GM12878 (cell line): ENCODE measurements around the gene SIDT2. TPM values are rescaled to one million over a fixed set of nuclear protein-coding genes. Genes with fewer than 3 reads are reported as not detected.

Experiments used
- BMI1 ChIP-seq: fragments of 450-650 bp; IDR thresholded peaks from 2 replicates; pipeline ENCODE4 v1.6.1; 2016; ENCODE audit warnings: mild to moderate bottlenecking, moderate library complexity, borderline replicate concordance
- CEBPB ChIP-seq, 2 experiments: fragments of 150-350 bp in 1 of 2; IDR thresholded peaks; 2 replicates each; pipeline ENCODE4 v1.6.1; 2012 to 2014; ENCODE audit warnings: low read depth in 2 of 2, low read length in 2 of 2, borderline replicate concordance in 1 of 2, inconsistent platforms in 1 of 2
- CREB1 ChIP-seq: IDR thresholded peaks from 2 replicates; pipeline ENCODE4 v1.6.1; 2012; ENCODE audit warnings: low read depth, mild to moderate bottlenecking, inconsistent platforms
- EGR1 ChIP-seq, 2 experiments: IDR thresholded peaks; 1 replicate in 1 of 2; 2 replicates in 1 of 2; pipeline ENCODE4 v1.6.1; 2011 to 2012; ENCODE audit warnings: low read depth in 2 of 2, low read length in 2 of 2, borderline replicate concordance in 1 of 2, mild to moderate bottlenecking in 1 of 2, moderate library complexity in 1 of 2
- GABPA ChIP-seq: IDR thresholded peaks from 2 replicates; pipeline ENCODE4 v1.6.1; 2014; ENCODE audit warnings: antibody characterized with exemption, low read depth, mild to moderate bottlenecking, inconsistent platforms
- HCFC1 ChIP-seq: fragments of 150-350 bp; IDR thresholded peaks from 2 replicates; pipeline ENCODE4 v1.6.1; 2014; ENCODE audit warnings: low read length
- HDGF ChIP-seq: fragments of 450-650 bp; IDR thresholded peaks from 2 replicates; pipeline ENCODE4 v1.6.1; 2016; ENCODE audit warnings: antibody characterized with exemption
- LARP7 ChIP-seq: fragments of 450-650 bp; IDR thresholded peaks from 2 replicates; pipeline ENCODE4 v1.6.1; 2017; ENCODE audit warnings: mild to moderate bottlenecking
- MTA2 ChIP-seq: fragments of 450-650 bp; IDR thresholded peaks from 2 replicates; pipeline ENCODE4 v1.6.1; 2016; ENCODE audit warnings: low read depth, mild to moderate bottlenecking, moderate library complexity
- NRF1 ChIP-seq: conservative IDR thresholded peaks from 2 replicates; pipeline ENCODE4 v1.6.1; 2011; ENCODE audit warnings: mild to moderate bottlenecking, low read depth, low read length, improper control_type of control experiment
- SRF ChIP-seq, 2 experiments: IDR thresholded peaks; 2 replicates each; pipeline ENCODE4 v1.6.1; 2011; ENCODE audit warnings: low read depth in 2 of 2, low read length in 2 of 2, mild to moderate bottlenecking in 1 of 2, moderate library complexity in 1 of 2
- SUPT20H ChIP-seq: IDR thresholded peaks from 2 replicates; pipeline ENCODE4 v1.6.1; 2011; ENCODE audit warnings: low read depth, mild to moderate bottlenecking, low read length, moderate library complexity, borderline replicate concordance; ENCODE audit not compliant: control insufficient read depth
- TCF3 ChIP-seq: IDR thresholded peaks from 2 replicates; pipeline ENCODE4 v1.6.1; 2012; ENCODE audit warnings: low read depth, mild to moderate bottlenecking, low read length, borderline replicate concordance; ENCODE audit not compliant: insufficient read depth
- ZNF217 ChIP-seq: fragments of 450-650 bp; IDR thresholded peaks from 2 replicates; pipeline ENCODE4 v1.6.1; 2017; ENCODE audit warnings: antibody characterized with exemption, mild to moderate bottlenecking
- ZNF274 ChIP-seq: IDR thresholded peaks from one replicate; pipeline ENCODE4 v1.8.0; 2011; ENCODE audit not compliant: insufficient read length, insufficient read depth
- ZZZ3 ChIP-seq: IDR thresholded peaks from 2 replicates; pipeline ENCODE4 v1.6.1; 2011; ENCODE audit warnings: low read depth; ENCODE audit not compliant: control insufficient read depth, insufficient read length
- polyA plus RNA-seq, 11 experiments: library from polyadenylated mRNA; depleted of rRNA in 4 of 11; unstranded in 6 of 11; stranded (reverse) in 5 of 11; fragments of >200 nt; fragmentation: Nextera tagmentation in 4 of 11; fragmentation: Illumina TruSeq in 1 of 11; extraction: Ambion mirVana in 4 of 11; extraction: Trizol in 1 of 11; gene quantifications; 1 replicate in 1 of 11; 2 replicates in 10 of 11; pipeline versions ENCODE4 v1.2.1 to v1.2.3, GENCODE V29; 2011 to 2016; ENCODE audit warnings: inconsistent platforms in 2 of 11, missing spikeins in 2 of 11, low read depth in 1 of 11
- total RNA-seq, 4 experiments: library from RNA; depleted of rRNA in 3 of 4; stranded (reverse); fragments of >200 nt in 3 of 4; fragmentation: Illumina TruSeq in 1 of 4; extraction: Trizol in 1 of 4; gene quantifications; 2 replicates each; pipeline versions ENCODE4 v1.2.1 to v1.2.3, GENCODE V29; 2013 to 2021
- TF ChIP-seq, protein P1 (sequence below): IDR thresholded peaks from 2 replicates; pipeline ENCODE4 v1.6.1; 2012; ENCODE audit warnings: low read depth, low read length, improper control_type of control experiment
- TF ChIP-seq, protein P2 (sequence below): fragments of 450-650 bp; IDR thresholded peaks from 2 replicates; pipeline ENCODE4 v1.6.1; 2018; ENCODE audit warnings: mild to moderate bottlenecking, low read depth, moderate library complexity; ENCODE audit not compliant: partially characterized antibody
- TF ChIP-seq, protein P3 (sequence below): fragments of 450-650 bp; IDR thresholded peaks from 2 replicates; pipeline ENCODE4 v1.6.1; 2017; ENCODE audit warnings: mild to moderate bottlenecking, moderate library complexity
- TF ChIP-seq, protein P4 (sequence below): IDR thresholded peaks from 2 replicates; pipeline ENCODE4 v1.6.1; 2011; ENCODE audit warnings: borderline replicate concordance, low read depth, mild to moderate bottlenecking, moderate library complexity, low read length; ENCODE audit not compliant: insufficient read depth, poor library complexity, severe bottlenecking

SIDT2 gene
- total and polyA plus RNA-seq, 10 of the 15 experiments (the other 5 are each of a cell fraction or from before 2014, with no cell fraction given): 4.9 to 23.9 (median 10.3) TPM

DNA sequence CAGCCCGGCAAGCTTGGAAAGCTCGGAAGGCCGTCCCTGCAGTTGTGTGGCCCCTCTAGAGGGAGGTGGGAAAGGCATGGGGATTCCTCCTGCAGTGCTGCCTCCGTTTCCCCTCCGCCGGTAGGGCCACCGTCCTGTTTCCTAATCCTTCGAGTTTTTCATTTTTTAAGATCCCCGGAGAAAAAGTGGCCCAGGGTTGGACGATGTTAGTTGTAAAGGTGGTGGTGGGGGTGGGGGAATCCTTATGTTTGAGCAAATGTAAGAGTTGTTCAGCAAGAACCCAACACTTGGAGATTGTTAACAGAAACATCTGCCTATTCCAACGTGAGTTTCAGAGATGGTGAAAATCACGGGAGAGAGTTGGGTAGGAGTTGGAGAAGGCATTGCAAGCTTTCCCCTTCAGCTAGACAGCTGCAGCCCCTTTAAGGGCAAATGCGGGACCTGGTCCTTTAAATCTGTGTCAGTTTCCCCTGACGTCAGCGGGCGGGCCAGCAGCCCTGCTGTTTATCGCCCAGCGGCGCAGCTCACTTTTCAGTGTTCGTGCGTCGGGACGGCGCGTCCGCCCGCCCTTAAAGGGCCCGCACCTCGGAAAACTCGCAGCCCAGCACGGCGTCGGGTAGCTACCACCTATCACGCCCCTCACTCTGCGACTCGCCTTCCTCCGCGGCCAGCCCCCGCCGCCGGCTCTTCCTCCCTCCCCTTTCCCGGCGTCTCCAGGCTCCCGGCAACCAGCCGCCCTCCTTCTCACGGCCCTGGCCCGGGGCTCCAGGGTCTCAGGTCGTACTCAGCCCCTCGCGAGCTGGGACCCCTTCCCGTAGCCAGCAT is at the start of gene SIDT2 (continued):
- TF ChIP-seq ZNF274 (no peak), TCF3 (no peak), BMI1 (no peak), GABPA (no peak), MTA2 (no peak), CEBPB (IDR thresholded peaks at IDR 0.05; ENCODE audit: borderline replicate concordance in 1 of 2, low read depth in 2 of 2, low read length in 2 of 2) (no peak), ZNF217 (no peak), CREB1 (peak; percentile 92), ZZZ3 (no peak), SRF (IDR thresholded peaks at IDR 0.05; ENCODE audit: low read depth in 2 of 2, low read length in 2 of 2) (no peak), HDGF (peak; percentile 76; the same call in 1 of the 2 replicates), SUPT20H (no peak), HCFC1 (no peak), EGR1 (IDR thresholded peaks at IDR 0.05; ENCODE audit: borderline replicate concordance in 1 of 2, low read depth in 2 of 2, low read length in 2 of 2) (peak in 1 of 2 experiments; percentile 4; a peak in 1 of 3 replicates), NRF1 (0 out of 2 replicates have a peak, but pooled peaks have one; percentile 29), LARP7 (0 out of 2 replicates have a peak, but pooled peaks have one; percentile 52)
- TF ChIP-seq, protein P1, sequence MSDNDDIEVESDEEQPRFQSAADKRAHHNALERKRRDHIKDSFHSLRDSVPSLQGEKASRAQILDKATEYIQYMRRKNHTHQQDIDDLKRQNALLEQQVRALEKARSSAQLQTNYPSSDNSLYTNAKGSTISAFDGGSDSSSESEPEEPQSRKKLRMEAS: peak; percentile 52; the same call in 1 of the 2 replicates
- TF ChIP-seq, protein P2, sequence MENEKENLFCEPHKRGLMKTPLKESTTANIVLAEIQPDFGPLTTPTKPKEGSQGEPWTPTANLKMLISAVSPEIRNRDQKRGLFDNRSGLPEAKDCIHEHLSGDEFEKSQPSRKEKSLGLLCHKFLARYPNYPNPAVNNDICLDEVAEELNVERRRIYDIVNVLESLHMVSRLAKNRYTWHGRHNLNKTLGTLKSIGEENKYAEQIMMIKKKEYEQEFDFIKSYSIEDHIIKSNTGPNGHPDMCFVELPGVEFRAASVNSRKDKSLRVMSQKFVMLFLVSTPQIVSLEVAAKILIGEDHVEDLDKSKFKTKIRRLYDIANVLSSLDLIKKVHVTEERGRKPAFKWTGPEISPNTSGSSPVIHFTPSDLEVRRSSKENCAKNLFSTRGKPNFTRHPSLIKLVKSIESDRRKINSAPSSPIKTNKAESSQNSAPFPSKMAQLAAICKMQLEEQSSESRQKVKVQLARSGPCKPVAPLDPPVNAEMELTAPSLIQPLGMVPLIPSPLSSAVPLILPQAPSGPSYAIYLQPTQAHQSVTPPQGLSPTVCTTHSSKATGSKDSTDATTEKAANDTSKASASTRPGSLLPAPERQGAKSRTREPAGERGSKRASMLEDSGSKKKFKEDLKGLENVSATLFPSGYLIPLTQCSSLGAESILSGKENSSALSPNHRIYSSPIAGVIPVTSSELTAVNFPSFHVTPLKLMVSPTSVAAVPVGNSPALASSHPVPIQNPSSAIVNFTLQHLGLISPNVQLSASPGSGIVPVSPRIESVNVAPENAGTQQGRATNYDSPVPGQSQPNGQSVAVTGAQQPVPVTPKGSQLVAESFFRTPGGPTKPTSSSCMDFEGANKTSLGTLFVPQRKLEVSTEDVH: no peak
- TF ChIP-seq, protein P3, sequence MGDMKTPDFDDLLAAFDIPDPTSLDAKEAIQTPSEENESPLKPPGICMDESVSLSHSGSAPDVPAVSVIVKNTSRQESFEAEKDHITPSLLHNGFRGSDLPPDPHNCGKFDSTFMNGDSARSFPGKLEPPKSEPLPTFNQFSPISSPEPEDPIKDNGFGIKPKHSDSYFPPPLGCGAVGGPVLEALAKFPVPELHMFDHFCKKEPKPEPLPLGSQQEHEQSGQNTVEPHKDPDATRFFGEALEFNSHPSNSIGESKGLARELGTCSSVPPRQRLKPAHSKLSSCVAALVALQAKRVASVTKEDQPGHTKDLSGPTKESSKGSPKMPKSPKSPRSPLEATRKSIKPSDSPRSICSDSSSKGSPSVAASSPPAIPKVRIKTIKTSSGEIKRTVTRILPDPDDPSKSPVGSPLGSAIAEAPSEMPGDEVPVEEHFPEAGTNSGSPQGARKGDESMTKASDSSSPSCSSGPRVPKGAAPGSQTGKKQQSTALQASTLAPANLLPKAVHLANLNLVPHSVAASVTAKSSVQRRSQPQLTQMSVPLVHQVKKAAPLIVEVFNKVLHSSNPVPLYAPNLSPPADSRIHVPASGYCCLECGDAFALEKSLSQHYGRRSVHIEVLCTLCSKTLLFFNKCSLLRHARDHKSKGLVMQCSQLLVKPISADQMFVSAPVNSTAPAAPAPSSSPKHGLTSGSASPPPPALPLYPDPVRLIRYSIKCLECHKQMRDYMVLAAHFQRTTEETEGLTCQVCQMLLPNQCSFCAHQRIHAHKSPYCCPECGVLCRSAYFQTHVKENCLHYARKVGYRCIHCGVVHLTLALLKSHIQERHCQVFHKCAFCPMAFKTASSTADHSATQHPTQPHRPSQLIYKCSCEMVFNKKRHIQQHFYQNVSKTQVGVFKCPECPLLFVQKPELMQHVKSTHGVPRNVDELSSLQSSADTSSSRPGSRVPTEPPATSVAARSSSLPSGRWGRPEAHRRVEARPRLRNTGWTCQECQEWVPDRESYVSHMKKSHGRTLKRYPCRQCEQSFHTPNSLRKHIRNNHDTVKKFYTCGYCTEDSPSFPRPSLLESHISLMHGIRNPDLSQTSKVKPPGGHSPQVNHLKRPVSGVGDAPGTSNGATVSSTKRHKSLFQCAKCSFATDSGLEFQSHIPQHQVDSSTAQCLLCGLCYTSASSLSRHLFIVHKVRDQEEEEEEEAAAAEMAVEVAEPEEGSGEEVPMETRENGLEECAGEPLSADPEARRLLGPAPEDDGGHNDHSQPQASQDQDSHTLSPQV: no peak
- TF ChIP-seq, protein P4, sequence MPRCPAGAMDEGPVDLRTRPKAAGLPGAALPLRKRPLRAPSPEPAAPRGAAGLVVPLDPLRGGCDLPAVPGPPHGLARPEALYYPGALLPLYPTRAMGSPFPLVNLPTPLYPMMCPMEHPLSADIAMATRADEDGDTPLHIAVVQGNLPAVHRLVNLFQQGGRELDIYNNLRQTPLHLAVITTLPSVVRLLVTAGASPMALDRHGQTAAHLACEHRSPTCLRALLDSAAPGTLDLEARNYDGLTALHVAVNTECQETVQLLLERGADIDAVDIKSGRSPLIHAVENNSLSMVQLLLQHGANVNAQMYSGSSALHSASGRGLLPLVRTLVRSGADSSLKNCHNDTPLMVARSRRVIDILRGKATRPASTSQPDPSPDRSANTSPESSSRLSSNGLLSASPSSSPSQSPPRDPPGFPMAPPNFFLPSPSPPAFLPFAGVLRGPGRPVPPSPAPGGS: no peak
